NT2/D1 (cell line): ENCODE measurements around the gene DCHS1.

Experiments used
- DNase-seq: peaks from one replicate; pipeline ENCODE4 v3.0.0-alpha.2; 2011; ENCODE audit warnings: low read depth, low spot score
- H3K27me3 ChIP-seq: 2 replicates; pipeline ENCODE4 v1.6.0; 2011; ENCODE audit warnings: mild to moderate bottlenecking; ENCODE audit not compliant: insufficient read length, insufficient read depth
- H3K36me3 ChIP-seq: 2 replicates; pipeline ENCODE4 v1.6.1; 2011; ENCODE audit warnings: mild to moderate bottlenecking, low read length, mixed read lengths; ENCODE audit not compliant: insufficient read depth, insufficient read length
- H3K4me1 ChIP-seq: 2 replicates; pipeline ENCODE4 v1.5.1; 2011; ENCODE audit not compliant: insufficient read depth, insufficient read length
- H3K4me3 ChIP-seq: 2 replicates; pipeline ENCODE4 v1.5.1; 2011; ENCODE audit warnings: low read depth; ENCODE audit not compliant: insufficient read length
- H3K9ac ChIP-seq: 2 replicates; pipeline ENCODE4 v1.6.0; 2011; ENCODE audit warnings: low read depth; ENCODE audit not compliant: insufficient read length
- H3K9me3 ChIP-seq: 2 replicates; pipeline ENCODE4 v1.5.1; 2011; ENCODE audit warnings: mild to moderate bottlenecking, low read length; ENCODE audit not compliant: insufficient read depth
- SUZ12 ChIP-seq: IDR thresholded peaks from 2 replicates; pipeline ENCODE4 v1.6.1; 2011; ENCODE audit not compliant: insufficient read length, insufficient read depth; ENCODE audit errors: extremely low read depth
- YY1 ChIP-seq: IDR thresholded peaks from 2 replicates; pipeline ENCODE4 v1.6.1; 2011; ENCODE audit not compliant: insufficient read length, insufficient read depth
- ZNF274 ChIP-seq: IDR thresholded peaks from 2 replicates; pipeline ENCODE4 v1.6.1; 2011; ENCODE audit warnings: mild to moderate bottlenecking, low read depth, low read length

The DCHS1 gene

DNA sequence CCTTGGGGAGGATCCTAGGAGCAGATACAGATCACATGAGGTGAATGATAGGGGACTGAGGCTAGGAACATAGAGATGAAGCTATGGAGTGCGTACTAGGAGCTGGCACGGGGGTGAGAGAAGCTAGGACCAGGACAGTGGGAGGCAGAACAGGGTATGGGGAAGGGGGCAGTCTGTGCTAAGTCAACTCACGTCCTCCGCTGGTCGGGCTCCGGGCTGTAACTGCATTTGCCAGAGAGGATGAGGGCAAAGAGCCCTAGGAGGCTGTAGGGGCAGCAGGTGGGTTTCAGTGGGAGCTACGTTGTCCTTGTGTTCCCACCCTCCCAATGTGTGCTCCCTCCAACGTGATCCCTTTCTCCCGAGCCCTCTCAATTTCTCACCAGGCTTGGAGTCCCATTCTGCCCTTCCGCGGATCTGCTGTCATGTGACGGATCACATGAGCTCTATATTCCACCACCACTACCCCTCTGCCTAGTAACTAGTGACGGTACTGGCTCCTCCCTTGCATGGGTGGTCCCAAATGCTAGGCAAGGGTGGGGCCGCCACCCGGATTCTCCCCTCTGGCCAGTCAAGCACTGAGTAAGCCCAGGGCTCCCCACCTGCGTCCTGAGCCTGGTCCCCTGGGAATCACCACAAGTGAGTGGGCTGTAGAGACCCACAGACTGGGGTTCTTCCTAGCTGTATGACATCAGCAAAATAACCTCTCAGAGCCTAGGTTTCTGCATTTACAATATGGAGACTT, 36.4 kb downstream of the DCHS1 start, which contains the start of gene TPP1:
TSS of gene TPP1 (minus strand) at position 419 of the 742 bp plus-strand sequence. CDS start at position 397, 22 bp downstream.
- TF ChIP-seq SUZ12 = no peak
- no peak for TF ChIP-seq ZNF274
- no peak for TF ChIP-seq YY1
- H3K36me3 ChIP-seq = peaks cover 55% of the 10 kb centered on the region
- peak; percentile 90 for DNase-seq

DNA sequence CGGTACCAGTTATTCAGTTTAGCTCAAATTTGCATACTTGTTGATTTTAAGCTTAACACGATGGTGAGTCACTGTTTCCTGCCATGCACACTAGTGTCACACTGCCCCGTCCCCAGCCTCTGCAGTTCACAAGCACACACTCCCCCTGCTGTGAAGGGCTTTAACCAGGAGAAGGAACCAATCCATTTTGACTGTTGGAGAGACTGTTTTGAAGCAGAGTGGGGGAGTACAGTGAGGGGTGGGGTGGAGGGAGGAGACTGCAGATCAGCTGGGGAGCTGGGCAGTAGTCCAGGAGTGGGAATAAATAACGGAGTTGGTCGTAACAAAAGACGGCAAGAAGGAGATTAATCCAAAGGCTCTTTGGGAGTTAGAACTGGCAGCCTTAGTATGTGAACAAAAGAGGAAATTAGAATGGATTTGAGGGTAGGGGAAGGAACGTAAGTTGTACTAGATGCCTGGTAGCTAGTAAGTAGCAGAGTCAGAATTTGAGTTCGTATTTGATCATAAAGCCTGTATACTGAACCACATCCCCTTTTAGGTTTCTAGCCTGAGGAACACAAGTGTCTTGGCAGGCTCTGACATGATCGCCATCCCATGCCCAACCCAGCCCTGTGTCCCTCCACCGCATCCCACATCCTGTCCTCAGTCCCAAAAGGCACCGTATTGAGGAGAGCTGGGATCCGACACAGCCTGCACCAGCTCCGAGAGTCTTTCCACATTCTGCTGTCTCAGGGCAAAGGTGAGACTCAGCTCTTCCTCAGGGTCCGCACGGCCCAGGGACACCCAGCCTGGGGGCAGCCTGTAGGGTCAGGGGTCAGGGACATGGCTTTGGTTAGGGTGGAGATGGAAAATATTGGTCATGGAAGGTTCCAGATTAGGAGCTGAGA, 37.2 kb downstream of the DCHS1 start:
- peaks cover 3% of the 10 kb centered on the region for H3K4me1 ChIP-seq

More for the DNA sequence above, 36.4 kb downstream of the DCHS1 start, which contains the start of gene TPP1:
- Histone ChIP-seq H3K4me1 (peaks cover 3% of the 10 kb centered on the region), H3K9me3 (no peaks in the 10 kb centered on the region), H3K27me3 (no peaks in the 10 kb centered on the region), H3K4me3 (peak within 1 kb of the TSS; percentile 97), H3K9ac (peak within 1 kb of the TSS; percentile 94)

DNA sequence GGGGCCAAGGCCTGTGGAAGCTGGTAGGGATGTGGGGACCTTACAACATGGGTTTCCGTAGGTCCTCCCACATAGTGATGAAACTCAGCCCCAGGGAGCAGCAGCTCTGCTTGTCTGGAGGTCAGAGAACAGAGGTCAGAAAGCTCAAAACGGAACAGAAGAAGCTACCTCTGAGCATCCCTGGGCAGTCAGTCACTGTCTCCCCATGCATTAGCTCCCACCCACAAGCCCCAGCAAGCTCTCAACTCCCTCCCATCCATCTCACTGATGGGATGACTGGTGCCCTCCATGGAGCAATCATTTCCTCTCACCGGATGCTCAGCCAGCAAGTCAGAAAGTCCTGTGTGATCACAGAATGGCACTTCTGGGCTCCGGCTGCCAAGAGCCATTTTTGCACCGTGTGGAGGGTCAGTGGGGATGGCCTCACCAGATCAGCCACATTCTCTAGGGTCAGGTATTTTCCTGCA, 38.3 kb downstream of the DCHS1 start:
- H3K27me3 ChIP-seq = no peaks in the 10 kb centered on the region
- no peak overlapping the region for H3K4me3 ChIP-seq
- no peaks in the 10 kb centered on the region for H3K9me3 ChIP-seq
- H3K4me1 ChIP-seq = peaks cover 3% of the 10 kb centered on the region
- no peak for TF ChIP-seq ZNF274
- no peak for TF ChIP-seq SUZ12
- TF ChIP-seq YY1 = no peak
- DNase-seq = no peak
- H3K9ac ChIP-seq = no peak overlapping the region
- H3K36me3 ChIP-seq = peaks cover 46% of the 10 kb centered on the region

More for the DNA sequence above, 37.2 kb downstream of the DCHS1 start:
- no peaks in the 10 kb centered on the region for H3K27me3 ChIP-seq
- no peaks in the 10 kb centered on the region for H3K9me3 ChIP-seq
- no peak for TF ChIP-seq ZNF274
- no peak for TF ChIP-seq SUZ12
- TF ChIP-seq YY1 = no peak
- H3K4me3 ChIP-seq = peak overlapping the region; percentile 97
- peaks cover 54% of the 10 kb centered on the region for H3K36me3 ChIP-seq
- peak overlapping the region; percentile 94 for H3K9ac ChIP-seq
- DNase-seq = no peak

DNA sequence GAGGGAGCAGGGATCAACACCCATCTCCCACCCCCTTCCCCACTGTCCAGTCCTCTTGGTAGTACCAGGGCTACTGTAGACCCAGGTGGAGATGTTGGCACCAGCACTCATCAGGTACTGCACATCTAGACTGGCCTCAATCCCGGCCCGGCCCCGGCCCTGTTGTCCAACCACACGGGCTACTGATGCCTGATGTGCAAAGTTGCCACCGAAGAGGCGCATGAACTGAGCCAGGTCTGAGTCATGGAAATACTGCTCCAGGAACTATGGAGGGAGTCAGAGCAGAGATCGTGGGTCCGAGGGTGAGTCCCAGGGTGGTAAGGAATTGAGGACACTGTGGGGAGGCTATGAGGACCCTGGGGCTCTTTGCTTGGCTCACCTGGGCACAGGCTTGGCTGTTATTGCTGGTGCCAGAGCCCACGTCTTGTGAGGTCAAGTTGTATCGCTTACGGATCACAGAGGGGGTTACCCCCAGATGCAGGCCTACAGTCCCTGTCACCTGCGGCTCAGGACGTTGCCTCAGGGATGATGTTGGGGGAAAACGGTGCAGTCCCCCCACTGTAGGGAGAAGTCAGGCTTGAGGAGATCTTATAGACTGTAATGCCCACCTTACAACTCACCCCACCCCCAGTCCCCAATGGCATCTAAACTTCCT, 38.9 kb downstream of the DCHS1 start:
- H3K4me3 ChIP-seq = no peak overlapping the region
- H3K36me3 ChIP-seq = peaks cover 43% of the 10 kb centered on the region
- H3K9me3 ChIP-seq = no peaks in the 10 kb centered on the region
- peaks cover 3% of the 10 kb centered on the region for H3K4me1 ChIP-seq
- no peaks in the 10 kb centered on the region for H3K27me3 ChIP-seq
- DNase-seq = no peak
- H3K9ac ChIP-seq = no peak overlapping the region
- TF ChIP-seq ZNF274 (no peak), SUZ12 (no peak)

DNA sequence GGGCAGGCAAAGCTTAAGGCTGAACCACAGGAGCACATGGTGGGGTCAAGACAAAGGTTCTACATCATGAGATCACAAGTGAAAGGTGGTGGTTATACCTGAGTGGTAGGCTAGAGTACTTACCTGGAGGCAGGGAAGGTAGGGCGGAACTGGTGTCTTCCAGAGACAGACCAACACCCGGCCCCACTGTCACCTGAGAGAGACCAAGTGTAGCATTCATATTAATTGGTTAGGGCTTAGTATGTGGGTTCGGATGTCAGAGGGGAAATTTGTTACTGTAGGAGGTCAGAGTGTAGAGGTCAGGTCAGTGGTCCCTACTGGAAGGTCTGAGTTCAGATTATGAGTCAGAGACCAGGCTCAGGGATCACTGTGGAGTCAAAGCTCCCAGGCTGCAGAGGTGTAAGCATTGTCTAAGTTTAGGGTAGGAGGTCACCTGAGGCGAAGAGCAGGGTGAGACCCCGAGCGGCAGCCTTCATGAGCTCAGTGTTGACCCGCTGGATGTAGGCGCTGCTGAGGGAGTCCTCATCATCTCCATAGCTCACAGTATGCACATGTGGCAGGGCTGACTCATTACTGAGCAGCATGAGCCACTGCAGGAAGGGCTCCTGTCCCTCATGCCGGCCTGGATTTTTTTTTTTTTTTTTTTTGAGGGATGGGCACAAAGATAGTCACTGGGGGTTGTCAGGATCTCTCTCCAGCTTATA, 39.6 kb downstream of the DCHS1 start:
- Histone ChIP-seq H3K4me3 (no peak overlapping the region), H3K9ac (no peak overlapping the region), H3K4me1 (peaks cover 8% of the 10 kb centered on the region), H3K27me3 (no peaks in the 10 kb centered on the region), H3K9me3 (no peaks in the 10 kb centered on the region), H3K36me3 (peaks cover 47% of the 10 kb centered on the region)
- no peak for DNase-seq
- no peak for TF ChIP-seq SUZ12

DNA sequence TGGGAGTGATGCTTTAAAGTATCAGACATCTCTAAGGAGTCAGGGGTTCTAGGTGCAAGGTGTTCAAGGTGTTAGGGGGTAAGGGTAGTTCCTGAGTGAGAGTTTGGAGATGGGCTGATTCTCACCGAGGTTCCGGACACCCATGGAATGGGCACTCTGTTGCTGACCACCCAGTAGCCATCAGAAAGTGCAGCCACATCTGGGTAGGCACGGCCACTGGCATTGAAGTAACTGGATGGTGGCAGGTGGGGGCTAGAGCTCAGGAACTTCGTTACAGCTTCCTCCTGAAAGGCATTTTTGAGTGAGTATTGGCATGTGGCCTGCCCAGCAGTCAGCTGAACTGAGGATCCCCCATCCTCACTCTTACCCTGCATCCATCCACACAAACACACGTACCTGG, 40.6 kb downstream of the DCHS1 start:
- peaks cover 13% of the 10 kb centered on the region for H3K4me1 ChIP-seq
- no peak for DNase-seq
- H3K36me3 ChIP-seq = peaks cover 57% of the 10 kb centered on the region
- H3K9ac ChIP-seq = no peak overlapping the region
- no peak overlapping the region for H3K4me3 ChIP-seq
- no peaks in the 10 kb centered on the region for H3K9me3 ChIP-seq
- TF ChIP-seq SUZ12 (no peak), ZNF274 (no peak), YY1 (no peak)
- no peaks in the 10 kb centered on the region for H3K27me3 ChIP-seq
